A549 (cell line): Measurements from ENCODE around the gene COL4A6. TPM values are rescaled to one million over a fixed set of nuclear protein-coding genes. Genes with fewer than 3 reads are reported as not detected.

Experiments used
- ATAC-seq, 2 experiments: fragments of 200-7000 bp in 1 of 2; fragments of >200 bp in 1 of 2; cut with Nextera tagmentation in 1 of 2; cut with Tn5 transposase in 1 of 2; 3 replicates each; pipeline versions ENCODE4 v1.8.0 to v1.9.1; 2018 to 2020; ENCODE audit warnings: mild to moderate bottlenecking in 1 of 2, moderate library complexity in 1 of 2
- CTCF ChIA-PET: fragments of 300-600 bp; sonication (Branson Sonifier 250); formaldehyde crosslinking; extraction: SDS; loops from one replicate; lab custom pipeline; 2021; ENCODE audit warnings: antibody characterized with exemption, inconsistent platforms; lab: Yijun Ruan, JAX
- POLR2A ChIA-PET: fragments of 350-600 bp; formaldehyde crosslinking; extraction: SDS; loops from one replicate; lab custom pipeline; 2021; ENCODE audit warnings: antibody characterized with exemption, inconsistent platforms; lab: Yijun Ruan, JAX
- DNase-seq, 2 experiments: peaks; one replicate each; pipeline versions ENCODE4 v3.0.0 to v3.0.0-alpha.2; 2011 to 2016; ENCODE audit warnings: low read depth in 1 of 2, low spot score in 1 of 2
- FAIRE-seq: peaks from 2 replicates; lab custom pipeline; 2011; peaks lifted over from hg19 to GRCh38; lab: Jason Lieb, UNC
- H3K27ac ChIP-seq, 2 experiments: fragments of >200 bp; sonication (Bioruptor Twin); formaldehyde crosslinking; 3 replicates each; pipeline ENCODE4 v1.5.1; 2016 to 2017
- H3K4me1 ChIP-seq: fragments of >200 bp; sonication (Bioruptor Twin); formaldehyde crosslinking; 3 replicates; pipeline ENCODE4 v1.6.1; 2016
- H3K4me2 ChIP-seq: fragments of >200 bp; sonication (Bioruptor Twin); formaldehyde crosslinking; 3 replicates; pipeline ENCODE4 v1.6.1; 2016
- H3K4me3 ChIP-seq: fragments of >200 bp; sonication (Bioruptor Twin); formaldehyde crosslinking; 3 replicates; pipeline ENCODE4 v1.5.1; 2016
- H3K9me3 ChIP-seq: fragments of >200 bp; sonication (Bioruptor Twin); formaldehyde crosslinking; 3 replicates; pipeline ENCODE4 v1.6.1; 2016
- BCL3 ChIP-seq: fragments of >200 bp; sonication (Bioruptor Twin); formaldehyde crosslinking; IDR thresholded peaks from 3 replicates; pipeline ENCODE4 v1.6.1; 2016
- CHD2 ChIP-seq: fragments of 150-350 bp; IDR thresholded peaks from 2 replicates; pipeline ENCODE4 v1.6.1; 2014; ENCODE audit warnings: low read length; ENCODE audit not compliant: partially characterized antibody
- E2F6 ChIP-seq: IDR thresholded peaks from 2 replicates; pipeline ENCODE4 v1.6.1; 2012; ENCODE audit warnings: low read depth, borderline replicate concordance
- EHF ChIP-seq: fragments of 250-450 bp; sonication (Bioruptor Pico); IDR thresholded peaks from 2 replicates; pipeline ENCODE4 v1.5.0; 2020; ENCODE audit warnings: mild to moderate bottlenecking
- FOSB ChIP-seq: fragments of 250-450 bp; sonication (Bioruptor Pico); IDR thresholded peaks from 2 replicates; pipeline ENCODE4 v1.5.0; 2020; ENCODE audit warnings: mild to moderate bottlenecking, moderate library complexity
- HDAC2 ChIP-seq: fragments of 200-600 bp; sonication (generic); IDR thresholded peaks from 2 replicates; pipeline ENCODE4 v1.6.1; 2016
- HEYL ChIP-seq: fragments of 250-450 bp; sonication (Bioruptor Pico); IDR thresholded peaks from 2 replicates; pipeline ENCODE4 v1.8.0; 2021; ENCODE audit warnings: mild to moderate bottlenecking, moderate library complexity
- HOXA7 ChIP-seq: fragments of 250-450 bp; sonication (Bioruptor Pico); IDR thresholded peaks from 2 replicates; pipeline ENCODE4 v1.5.0; 2020; ENCODE audit warnings: mild to moderate bottlenecking, moderate library complexity
- HOXB13 ChIP-seq: fragments of 250-450 bp; sonication (Bioruptor Pico); IDR thresholded peaks from 2 replicates; pipeline ENCODE4 v1.5.0; 2020; ENCODE audit warnings: low read depth, mild to moderate bottlenecking, moderate library complexity
- HOXB5 ChIP-seq: fragments of 250-450 bp; sonication (Bioruptor Pico); IDR thresholded peaks from 2 replicates; pipeline ENCODE4 v1.5.0; 2020; ENCODE audit warnings: mild to moderate bottlenecking, moderate library complexity
- JUN ChIP-seq, 2 experiments: fragments of >200 bp; sonication (Bioruptor Twin); formaldehyde crosslinking; IDR thresholded peaks; 2 replicates in 1 of 2; 3 replicates in 1 of 2; pipeline ENCODE4 v1.6.1; 2016 to 2017
- MAZ ChIP-seq: fragments of 150-350 bp; IDR thresholded peaks from 2 replicates; pipeline ENCODE4 v1.6.1; 2014; ENCODE audit warnings: antibody characterized with exemption, low read depth, low read length, borderline replicate concordance
- NFE2L2 ChIP-seq: fragments of 150-350 bp; conservative IDR thresholded peaks from 2 replicates; pipeline ENCODE4 v1.6.1; 2014; ENCODE audit warnings: low read length
- PHF8 ChIP-seq: fragments of 200-600 bp; sonication (generic); IDR thresholded peaks from 2 replicates; pipeline ENCODE4 v1.6.1; 2016; ENCODE audit warnings: low read depth, mild to moderate bottlenecking, antibody characterized with exemption, moderate library complexity, borderline replicate concordance
- POLR2A ChIP-seq: IDR thresholded peaks from 2 replicates; pipeline ENCODE4 v1.6.1; 2012; ENCODE audit warnings: mild to moderate bottlenecking, low read length
- RARB ChIP-seq: fragments of 250-450 bp; sonication (Bioruptor Pico); IDR thresholded peaks from 2 replicates; pipeline ENCODE4 v1.8.0; 2021; ENCODE audit warnings: mild to moderate bottlenecking, moderate library complexity
- REST ChIP-seq: fragments of 200-600 bp; sonication (generic); IDR thresholded peaks from 2 replicates; pipeline ENCODE4 v1.6.1; 2016; ENCODE audit warnings: antibody characterized with exemption, mild to moderate bottlenecking, moderate library complexity
- RFX5 ChIP-seq: fragments of 450-650 bp; IDR thresholded peaks from 2 replicates; pipeline ENCODE4 v1.7.1; 2014; ENCODE audit warnings: antibody characterized with exemption, mild to moderate bottlenecking, moderate library complexity
- RNF2 ChIP-seq: fragments of 200-600 bp; sonication (generic); IDR thresholded peaks from 2 replicates; pipeline ENCODE4 v1.6.1; 2016; ENCODE audit warnings: low read depth, mild to moderate bottlenecking, antibody characterized with exemption, moderate library complexity, borderline replicate concordance
- SMC3 ChIP-seq: fragments of >200 bp; sonication (Bioruptor Twin); formaldehyde crosslinking; IDR thresholded peaks from 3 replicates; pipeline ENCODE4 v1.6.1; 2018; ENCODE audit warnings: inconsistent platforms
- TFCP2L1 ChIP-seq: fragments of 250-450 bp; sonication (Bioruptor Pico); IDR thresholded peaks from 2 replicates; pipeline ENCODE4 v1.5.0; 2021; ENCODE audit warnings: mild to moderate bottlenecking
- USF2 ChIP-seq: fragments of 450-650 bp; IDR thresholded peaks from 2 replicates; pipeline ENCODE4 v1.6.1; 2014; ENCODE audit warnings: antibody characterized with exemption
- ZC3H11A ChIP-seq: fragments of 450-650 bp; IDR thresholded peaks from 2 replicates; pipeline ENCODE4 v1.6.1; 2014; ENCODE audit warnings: antibody characterized with exemption, mild to moderate bottlenecking
- ZSCAN20 ChIP-seq: fragments of 250-450 bp; sonication (Bioruptor Pico); IDR thresholded peaks from 2 replicates; pipeline ENCODE4 v1.8.0; 2022; ENCODE audit warnings: mild to moderate bottlenecking, moderate library complexity
- WGBS: methylation state at CpG from one replicate; pipeline ENCODE4 v1.1.6; 2017; ENCODE audit errors: missing lambda C conversion rate; 5-methylcytosine and 5-hydroxymethylcytosine counted together
- polyA plus RNA-seq, 4 experiments: library from polyadenylated mRNA; depleted of rRNA in 3 of 4; stranded (reverse); fragments of >200 nt; fragmentation: RNase III in 1 of 4; extraction: RNeasy Plus Mini Kit Qiagen cat#74134 plus additional on column Dnase treatment in 1 of 4; gene quantifications; 2 replicates in 3 of 4; 3 replicates in 1 of 4; pipeline ENCODE4 v1.2.3, GENCODE V29; 2011 to 2017

The COL4A6 gene
- polyA plus RNA-seq, 2 of the 4 experiments (the other 2 are of a cell fraction), result 13.0 to 19.8 TPM

DNA sequence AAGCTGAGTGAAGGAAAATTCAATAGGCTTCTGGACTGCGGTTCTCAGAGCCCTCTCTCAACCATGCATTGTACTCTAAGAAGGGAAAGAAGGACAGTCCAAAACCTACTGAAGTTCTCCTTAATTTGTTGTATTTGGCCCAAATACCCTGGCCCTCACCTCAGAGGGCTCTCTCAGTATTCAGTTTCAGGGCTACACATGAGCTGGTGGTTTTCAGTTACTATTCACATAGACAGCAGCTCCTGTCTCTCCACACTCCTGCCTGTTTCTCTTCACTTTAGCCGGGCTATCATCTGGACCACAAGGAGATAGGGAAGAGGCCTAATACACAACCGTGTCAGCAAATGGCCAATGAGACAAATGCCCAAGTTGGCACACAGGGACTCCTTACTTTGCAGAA, 280.6 kb downstream of the COL4A6 start:
- Histone ChIP-seq H3K4me2 (no peak overlapping the region), H3K9me3 (no peaks in the 10 kb centered on the region), H3K4me3 (no peak overlapping the region), H3K27ac (no peak overlapping the region), H3K4me1 (no peaks in the 10 kb centered on the region)
- no peak for FAIRE-seq
- POLR2A ChIA-PET, result interaction anchor here (1.5 kb wide), 1 partner anchor 66 kb away, joined by 5 read pairs; the partner anchor contains the start of genes ATG4A and PSMD10
- TF ChIP-seq JUN (IDR thresholded peaks at IDR 0.05) (no peak), E2F6 (no peak), RARB (no peak), ZC3H11A (no peak), TFCP2L1 (CRISPR knock-in tag) (no peak), RNF2 (no peak), REST (no peak), ZSCAN20 (CRISPR knock-in tag) (no peak), SMC3 (no peak), HOXA7 (no peak), HOXB5 (CRISPR knock-in tag) (no peak), HOXB13 (CRISPR knock-in tag) (no peak)
- TF ChIP-seq, all 56 proteins: peak for 0
- DNase-seq (no peak), ATAC-seq (no peak)
- WGBS, result 84% methylated on average over 3 of the region's 3 CpGs
- CTCF ChIA-PET, result no interaction called here

DNA sequence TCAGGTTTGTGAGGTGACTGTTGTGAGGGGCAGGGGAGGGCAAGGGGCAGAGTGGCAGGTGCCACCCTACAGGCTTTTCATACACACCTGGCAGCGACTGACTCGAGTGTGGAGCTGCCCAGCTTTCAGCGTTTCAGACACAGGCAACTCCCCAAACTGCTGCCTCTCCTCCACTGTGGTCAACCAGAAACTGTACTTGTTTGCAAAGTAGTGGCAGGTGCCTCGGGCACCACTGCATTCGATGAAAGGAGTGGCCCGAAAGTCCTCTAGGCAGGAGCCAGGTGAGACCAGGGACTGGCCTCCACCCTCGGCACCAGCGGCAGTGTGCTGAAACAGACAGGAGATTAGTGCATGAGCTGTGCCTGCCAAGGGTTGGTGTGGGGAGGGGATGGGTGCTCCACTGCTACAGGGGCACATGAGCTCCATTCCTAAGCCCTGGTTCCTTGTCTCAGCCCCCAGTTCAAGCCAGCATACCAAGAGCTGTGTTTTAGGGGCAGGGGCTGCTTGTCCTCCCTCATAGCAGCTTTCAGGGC, 281.2 kb downstream of the COL4A6 start:
- FAIRE-seq, result no peak
- CTCF ChIA-PET, result no interaction called here

More for the DNA sequence above, 281.2 kb downstream of the COL4A6 start:
- ATAC-seq (no peak), DNase-seq (no peak)
- Histone ChIP-seq H3K27ac (no peak overlapping the region), H3K4me3 (no peak overlapping the region), H3K4me2 (no peak overlapping the region), H3K9me3 (no peaks in the 10 kb centered on the region), H3K4me1 (no peaks in the 10 kb centered on the region)
- TF ChIP-seq USF2 (no peak), NFE2L2 (no peak), CHD2 (no peak), EHF (CRISPR knock-in tag) (no peak), BCL3 (no peak), FOSB (no peak), PHF8 (no peak), JUN (IDR thresholded peaks at IDR 0.05) (no peak), HDAC2 (no peak), REST (no peak), HEYL (CRISPR knock-in tag) (no peak), MAZ (no peak), POLR2A (no peak), RFX5 (no peak), SMC3 (no peak)
- POLR2A ChIA-PET, result interaction anchor here (1.5 kb wide), 1 partner anchor 66 kb away, joined by 5 read pairs; the partner anchor contains the start of genes ATG4A and PSMD10
- WGBS, result 100% methylated on average over 2 of the region's 8 CpGs
